Tibial nerve (tissue), 3 donors: ENCODE measurements around the gene SLC9A9.

Experiments used
- POLR2A ChIP-seq, 2 donors: fragments of 450-650 bp; IDR thresholded peaks; one replicate each; pipeline ENCODE4 v1.6.1; 2017; ENCODE audit warnings: antibody characterized with exemption in 2 of 2, mild to moderate bottlenecking in 2 of 2, moderate library complexity in 2 of 2
- TF ChIP-seq, protein P1 (sequence below), 5 experiments: fragments of 200-600 bp in 3 of 5; fragments of 450-650 bp in 2 of 5; sonication (generic) in 3 of 5; IDR thresholded peaks; one replicate each; pipeline ENCODE4 v1.5.1; 2016 to 2019; ENCODE audit warnings: antibody characterized with exemption in 5 of 5, mild to moderate bottlenecking in 3 of 5, moderate library complexity in 2 of 5

- TF ChIP-seq POLR2A (IDR thresholded peaks at IDR 0.05) = no peak
- TF ChIP-seq, protein P1, sequence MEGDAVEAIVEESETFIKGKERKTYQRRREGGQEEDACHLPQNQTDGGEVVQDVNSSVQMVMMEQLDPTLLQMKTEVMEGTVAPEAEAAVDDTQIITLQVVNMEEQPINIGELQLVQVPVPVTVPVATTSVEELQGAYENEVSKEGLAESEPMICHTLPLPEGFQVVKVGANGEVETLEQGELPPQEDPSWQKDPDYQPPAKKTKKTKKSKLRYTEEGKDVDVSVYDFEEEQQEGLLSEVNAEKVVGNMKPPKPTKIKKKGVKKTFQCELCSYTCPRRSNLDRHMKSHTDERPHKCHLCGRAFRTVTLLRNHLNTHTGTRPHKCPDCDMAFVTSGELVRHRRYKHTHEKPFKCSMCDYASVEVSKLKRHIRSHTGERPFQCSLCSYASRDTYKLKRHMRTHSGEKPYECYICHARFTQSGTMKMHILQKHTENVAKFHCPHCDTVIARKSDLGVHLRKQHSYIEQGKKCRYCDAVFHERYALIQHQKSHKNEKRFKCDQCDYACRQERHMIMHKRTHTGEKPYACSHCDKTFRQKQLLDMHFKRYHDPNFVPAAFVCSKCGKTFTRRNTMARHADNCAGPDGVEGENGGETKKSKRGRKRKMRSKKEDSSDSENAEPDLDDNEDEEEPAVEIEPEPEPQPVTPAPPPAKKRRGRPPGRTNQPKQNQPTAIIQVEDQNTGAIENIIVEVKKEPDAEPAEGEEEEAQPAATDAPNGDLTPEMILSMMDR (IDR thresholded peaks at IDR 0.05) = no peak
Observed at GRCh38 chr3:143496191-143496590, 352.1 kb downstream of the SLC9A9 start.
